Dendritic cell treated with granulocyte-macrophage colony-stimulating factor and Interleukin-4, amounts not matched to agents 40 ng/mL and 50 ng/mL, for 4 days (primary cell): Measurements from ENCODE around the gene CDK17.
"Not testable (repeated sequence)": the region's sequence is repeated elsewhere in the genome, so short reads cannot be mapped to it uniquely, and the experiment has no call there.

Source experiments
- H3K27ac Mint-ChIP-seq: one replicate; pipeline ENCODE4 v1.8.0; 2022; ENCODE audit warnings: mild to moderate bottlenecking, mixed read lengths
- H3K27me3 Mint-ChIP-seq: one replicate; pipeline ENCODE4 v1.8.0; 2022; ENCODE audit warnings: mild to moderate bottlenecking, mixed read lengths
- H3K36me3 Mint-ChIP-seq: one replicate; pipeline ENCODE4 v1.8.0; 2022; ENCODE audit warnings: low read depth, mixed read lengths
- H3K4me1 Mint-ChIP-seq: one replicate; pipeline ENCODE4 v1.8.0; 2022; ENCODE audit warnings: low read depth, mixed read lengths
- H3K4me3 Mint-ChIP-seq: one replicate; pipeline ENCODE4 v1.8.0; 2022; ENCODE audit warnings: mild to moderate bottlenecking, moderate library complexity, mixed read lengths
- H3K9me3 Mint-ChIP-seq: one replicate; pipeline ENCODE4 v1.8.0; 2022; ENCODE audit warnings: mixed read lengths
- intact Hi-C: fragments of 100-400 bp; cut with micrococcal nuclease; formaldehyde crosslinking; loops from one replicate; pipeline ENCODE4 v1.15.0; 2022

The CDK17 gene

GRCh38 chr12:96407429-96408097, 7.3 kb upstream of the CDK17 start:
- intact Hi-C loops = loop anchor here (10.0 kb wide), 2 partner anchors 47 to 107 kb away; no protein-coding TSS in a partner anchor
- not testable (repeated sequence) for H3K9me3 Mint-ChIP-seq, H3K4me3 Mint-ChIP-seq, H3K36me3 Mint-ChIP-seq, H3K27me3 Mint-ChIP-seq
- Mint-ChIP-seq H3K27ac (peak overlapping the region; percentile 76), H3K4me1 (peaks cover 33% of the 10 kb centered on the region)

DNA sequence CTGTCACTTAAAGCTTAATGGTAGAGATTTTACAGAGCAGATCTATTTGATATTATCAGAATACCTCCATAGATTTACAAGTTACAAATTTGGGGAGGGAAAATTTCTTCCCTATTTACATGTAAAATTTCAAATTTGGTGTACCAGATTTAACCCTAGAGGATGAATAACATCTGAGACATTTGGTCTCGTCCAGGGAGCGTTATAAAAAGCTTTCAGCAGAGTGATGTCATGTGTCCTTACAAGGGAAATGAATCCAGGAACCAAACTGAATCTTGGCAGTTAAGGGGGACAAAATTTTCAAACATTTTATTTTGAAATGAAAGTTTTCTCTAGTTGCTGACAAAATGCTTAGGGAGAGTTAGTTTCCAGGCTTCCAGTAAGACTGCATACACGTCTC, 4.5 kb upstream of the CDK17 start:
- no peak overlapping the region for H3K4me3 Mint-ChIP-seq
- peaks cover 1% of the 10 kb centered on the region for H3K36me3 Mint-ChIP-seq

GRCh38 chr12:96403870-96404269, 3.6 kb upstream of the CDK17 start:
- Mint-ChIP-seq H3K4me3 (no peak overlapping the region), H3K27me3 (no peaks in the 10 kb centered on the region), H3K4me1 (peaks cover 36% of the 10 kb centered on the region), H3K36me3 (peaks cover 10% of the 10 kb centered on the region), H3K27ac (no peak overlapping the region), H3K9me3 (no peaks in the 10 kb centered on the region)
- intact Hi-C loops = loop anchor here (5.0 to 10.0 kb wide), 4 partner anchors 51 to 347 kb away; partner anchors contain the start of gene CFAP54

More for the DNA sequence above, 4.5 kb upstream of the CDK17 start:
- intact Hi-C loops = loop anchor here (5.0 to 10.0 kb wide), 4 partner anchors 50 to 347 kb away; partner anchors contain the start of gene CFAP54
- no peaks in the 10 kb centered on the region for H3K9me3 Mint-ChIP-seq
- H3K27me3 Mint-ChIP-seq = no peaks in the 10 kb centered on the region
- peaks cover 38% of the 10 kb centered on the region for H3K4me1 Mint-ChIP-seq
- no peak overlapping the region for H3K27ac Mint-ChIP-seq

- H3K27ac Mint-ChIP-seq, H3K9me3 Mint-ChIP-seq, H3K27me3 Mint-ChIP-seq, H3K4me3 Mint-ChIP-seq: not testable (repeated sequence)
- H3K36me3 Mint-ChIP-seq = peaks cover 13% of the 10 kb centered on the region
- H3K4me1 Mint-ChIP-seq = peaks cover 31% of the 10 kb centered on the region
- intact Hi-C loops = loop anchor here (5.0 to 10.0 kb wide), 4 partner anchors 52 to 345 kb away; partner anchors contain the start of gene CFAP54
These were observed 2.3 kb upstream of the CDK17 start for GRCh38 chr12:96402522-96402921.

- H3K4me1 Mint-ChIP-seq = peaks cover 27% of the 10 kb centered on the region
- intact Hi-C loops = loop anchor here (5.0 to 10.0 kb wide), 4 partner anchors 53 to 345 kb away; partner anchors contain the start of gene CFAP54
- H3K27ac Mint-ChIP-seq = no peak overlapping the region
- no peaks in the 10 kb centered on the region for H3K27me3 Mint-ChIP-seq
- no peaks in the 10 kb centered on the region for H3K9me3 Mint-ChIP-seq
- peaks cover 13% of the 10 kb centered on the region for H3K36me3 Mint-ChIP-seq
- no peak overlapping the region for H3K4me3 Mint-ChIP-seq
These were observed 1.8 kb upstream of the CDK17 start for GRCh38 chr12:96402061-96402460.

GRCh38 chr12:96401076-96401871, 1.0 kb upstream of the CDK17 start:
- peak overlapping the region; percentile 92 for H3K27ac Mint-ChIP-seq
- H3K36me3 Mint-ChIP-seq = peaks cover 13% of the 10 kb centered on the region
- H3K27me3 Mint-ChIP-seq = no peaks in the 10 kb centered on the region
- no peaks in the 10 kb centered on the region for H3K9me3 Mint-ChIP-seq
- intact Hi-C loops = loop anchor here (5.0 to 10.0 kb wide), 4 partner anchors 54 to 344 kb away; partner anchors contain the start of gene CFAP54
- H3K4me3 Mint-ChIP-seq = peak overlapping the region; percentile 90
- H3K4me1 Mint-ChIP-seq = peaks cover 21% of the 10 kb centered on the region

- Mint-ChIP-seq H3K4me3 (peak overlapping the region; percentile 90), H3K27ac (peak overlapping the region; percentile 92), H3K36me3 (peaks cover 13% of the 10 kb centered on the region), H3K27me3 (no peaks in the 10 kb centered on the region), H3K9me3 (no peaks in the 10 kb centered on the region), H3K4me1 (peaks cover 21% of the 10 kb centered on the region)
- intact Hi-C loops = loop anchor here (5.0 to 10.0 kb wide), 4 partner anchors 54 to 343 kb away; partner anchors contain the start of gene CFAP54
These were observed 414 bp upstream of the CDK17 start for GRCh38 chr12:96400631-96401075.

DNA sequence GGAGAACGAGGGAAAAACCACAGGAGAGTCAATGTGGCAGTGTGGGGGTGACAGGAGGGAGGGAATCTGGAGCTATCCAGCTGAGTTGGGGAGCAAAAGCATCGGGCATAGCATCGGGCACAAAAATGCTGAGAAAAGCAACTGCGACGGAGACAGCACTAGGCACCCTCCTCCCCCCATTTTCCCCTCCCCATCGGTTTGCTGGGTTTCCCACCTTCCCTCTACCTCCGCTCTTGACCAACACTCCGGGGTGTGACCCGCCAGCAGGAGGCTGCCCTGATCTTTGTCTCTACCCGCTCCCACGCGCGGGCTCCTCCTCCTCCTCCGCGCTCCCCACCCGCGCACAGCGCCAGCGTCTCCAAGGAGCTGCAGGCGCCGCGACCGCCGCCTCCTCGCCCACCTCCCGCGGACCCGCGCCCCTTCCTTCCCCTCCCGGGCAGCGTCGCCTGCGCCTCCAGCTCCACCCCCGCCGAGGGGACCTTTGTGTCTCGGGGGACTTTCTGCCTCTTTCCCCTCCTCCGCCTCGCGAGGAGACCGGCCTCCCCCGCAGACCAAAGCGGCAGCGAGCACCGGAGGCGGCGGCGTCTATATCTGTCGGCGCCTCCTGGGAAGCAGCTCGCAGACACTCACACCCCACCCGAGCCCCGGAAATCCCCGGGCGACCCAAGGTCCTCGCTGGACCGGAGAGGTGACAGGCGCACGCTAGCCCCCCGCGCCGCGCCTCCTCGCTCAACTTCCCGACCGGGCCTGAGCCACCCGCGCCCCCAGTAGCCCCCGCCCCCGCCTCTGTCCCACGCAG, 920 bp downstream of the CDK17 start:
- H3K4me3 Mint-ChIP-seq = peak overlapping the region; percentile 90
- H3K27ac Mint-ChIP-seq = peak overlapping the region; percentile 92
- no peaks in the 10 kb centered on the region for H3K9me3 Mint-ChIP-seq
- no peaks in the 10 kb centered on the region for H3K27me3 Mint-ChIP-seq
- H3K36me3 Mint-ChIP-seq = peaks cover 13% of the 10 kb centered on the region
- peaks cover 21% of the 10 kb centered on the region for H3K4me1 Mint-ChIP-seq
- intact Hi-C loops = loop anchor here (5.0 kb wide), 2 partner anchors 47 to 362 kb away; partner anchors contain the start of gene LTA4H

GRCh38 chr12:96398424-96399119, 1.7 kb downstream of the CDK17 start:
- Mint-ChIP-seq H3K4me1 (peaks cover 21% of the 10 kb centered on the region), H3K4me3 (peak overlapping the region; percentile 90)

DNA sequence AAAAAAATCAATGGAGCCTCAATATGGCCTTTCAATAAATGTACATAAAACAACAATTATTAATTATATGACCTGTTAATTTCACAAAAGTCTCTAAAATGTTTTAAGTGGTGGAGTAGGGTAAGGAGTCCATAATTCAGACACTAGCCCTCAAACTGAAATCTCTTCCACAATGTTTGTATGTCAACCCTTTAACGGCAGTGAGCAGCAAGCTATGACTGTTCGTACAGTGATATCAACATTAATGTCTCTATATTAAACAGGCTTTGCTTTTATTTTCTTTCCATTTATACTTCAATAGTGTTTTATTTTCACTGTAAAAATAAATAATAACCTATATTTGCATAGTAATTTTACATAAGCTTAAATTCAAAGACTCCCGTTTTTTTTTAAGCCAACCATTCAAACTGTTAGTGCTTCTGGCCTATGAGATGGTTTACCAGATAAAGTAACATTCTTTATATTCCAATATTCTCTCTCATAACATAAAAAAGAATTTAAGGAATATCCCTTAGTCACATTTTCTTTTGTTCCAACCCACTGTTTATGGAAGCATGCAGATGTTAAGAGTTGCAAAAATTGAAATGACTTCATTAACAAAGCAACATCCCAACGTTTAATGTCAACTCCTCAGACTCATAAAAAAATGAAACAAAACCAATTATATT, 2.3 kb downstream of the CDK17 start:
- Mint-ChIP-seq H3K27me3 (no peaks in the 10 kb centered on the region), H3K4me3 (peak overlapping the region; percentile 90), H3K36me3 (peaks cover 13% of the 10 kb centered on the region), H3K9me3 (no peaks in the 10 kb centered on the region), H3K27ac (peak overlapping the region; percentile 92), H3K4me1 (peaks cover 21% of the 10 kb centered on the region)
- intact Hi-C loops = loop anchor here (5.0 kb wide), 2 partner anchors 46 to 361 kb away; partner anchors contain the start of gene LTA4H

More at GRCh38 chr12:96398424-96399119, 1.7 kb downstream of the CDK17 start:
- Mint-ChIP-seq H3K36me3 (peaks cover 13% of the 10 kb centered on the region), H3K27me3 (no peaks in the 10 kb centered on the region), H3K9me3 (no peaks in the 10 kb centered on the region), H3K27ac (peak overlapping the region; percentile 92)
- intact Hi-C loops = loop anchor here (5.0 kb wide), 2 partner anchors 46 to 361 kb away; partner anchors contain the start of gene LTA4H

DNA sequence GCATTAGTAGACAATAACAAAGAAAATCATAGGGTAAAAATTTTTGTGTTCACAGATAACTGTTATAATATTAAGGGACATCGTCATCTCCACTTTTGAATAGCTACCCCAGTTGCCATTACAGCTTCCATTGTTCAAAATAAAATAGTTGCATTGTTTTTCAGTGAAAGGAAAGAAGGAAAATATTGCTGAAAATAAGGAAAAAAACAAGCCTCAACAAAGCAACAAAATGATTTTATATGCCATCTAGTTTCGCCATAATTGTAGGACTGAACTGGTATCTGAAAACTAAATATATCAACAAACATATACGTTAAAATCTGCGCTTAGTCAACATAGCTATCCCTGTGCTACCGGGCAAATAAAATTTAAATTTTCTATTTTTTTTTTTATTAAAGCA, 3.3 kb downstream of the CDK17 start:
- Mint-ChIP-seq H3K27ac (no peak overlapping the region), H3K27me3 (no peaks in the 10 kb centered on the region), H3K9me3 (no peaks in the 10 kb centered on the region), H3K36me3 (peaks cover 13% of the 10 kb centered on the region), H3K4me3 (no peak overlapping the region), H3K4me1 (peaks cover 27% of the 10 kb centered on the region)
- intact Hi-C loops = loop anchor here (5.0 kb wide), 2 partner anchors 45 to 360 kb away; partner anchors contain the start of gene LTA4H

DNA sequence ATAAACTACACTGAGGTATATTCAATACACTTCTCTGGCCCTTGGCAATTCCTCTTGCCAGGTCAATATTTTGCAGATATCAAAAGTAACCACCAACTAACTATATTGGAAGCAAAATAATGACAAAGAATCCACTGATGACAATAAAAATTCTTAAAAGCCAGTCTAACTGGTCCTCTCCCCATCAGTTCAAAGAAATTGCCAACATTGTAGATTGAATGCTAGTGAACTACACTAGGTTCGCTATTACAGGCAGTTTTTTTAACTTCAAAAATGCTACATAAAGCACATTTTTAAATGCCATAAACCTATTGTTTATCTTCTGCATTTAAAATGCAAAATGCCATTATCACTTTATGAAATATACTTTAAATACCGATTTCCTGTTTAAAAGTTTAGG, 4.0 kb downstream of the CDK17 start:
- H3K9me3 Mint-ChIP-seq = no peaks in the 10 kb centered on the region

More for the DNA sequence above, 4.0 kb downstream of the CDK17 start:
- H3K27ac Mint-ChIP-seq = no peak overlapping the region
- peaks cover 22% of the 10 kb centered on the region for H3K4me1 Mint-ChIP-seq
- no peak overlapping the region for H3K4me3 Mint-ChIP-seq
- intact Hi-C loops = loop anchor here (5.0 kb wide), 2 partner anchors 44 to 359 kb away; partner anchors contain the start of gene LTA4H
- no peaks in the 10 kb centered on the region for H3K27me3 Mint-ChIP-seq
- peaks cover 13% of the 10 kb centered on the region for H3K36me3 Mint-ChIP-seq
